ENCODE measurements around the gene KCNE4. TPM values are rescaled to one million over a fixed set of nuclear protein-coding genes. Genes with fewer than 3 reads are reported as not detected.

The KCNE4 gene
- total and polyA plus RNA-seq, 2 experiments from 2014 or later = not detected

DNA sequence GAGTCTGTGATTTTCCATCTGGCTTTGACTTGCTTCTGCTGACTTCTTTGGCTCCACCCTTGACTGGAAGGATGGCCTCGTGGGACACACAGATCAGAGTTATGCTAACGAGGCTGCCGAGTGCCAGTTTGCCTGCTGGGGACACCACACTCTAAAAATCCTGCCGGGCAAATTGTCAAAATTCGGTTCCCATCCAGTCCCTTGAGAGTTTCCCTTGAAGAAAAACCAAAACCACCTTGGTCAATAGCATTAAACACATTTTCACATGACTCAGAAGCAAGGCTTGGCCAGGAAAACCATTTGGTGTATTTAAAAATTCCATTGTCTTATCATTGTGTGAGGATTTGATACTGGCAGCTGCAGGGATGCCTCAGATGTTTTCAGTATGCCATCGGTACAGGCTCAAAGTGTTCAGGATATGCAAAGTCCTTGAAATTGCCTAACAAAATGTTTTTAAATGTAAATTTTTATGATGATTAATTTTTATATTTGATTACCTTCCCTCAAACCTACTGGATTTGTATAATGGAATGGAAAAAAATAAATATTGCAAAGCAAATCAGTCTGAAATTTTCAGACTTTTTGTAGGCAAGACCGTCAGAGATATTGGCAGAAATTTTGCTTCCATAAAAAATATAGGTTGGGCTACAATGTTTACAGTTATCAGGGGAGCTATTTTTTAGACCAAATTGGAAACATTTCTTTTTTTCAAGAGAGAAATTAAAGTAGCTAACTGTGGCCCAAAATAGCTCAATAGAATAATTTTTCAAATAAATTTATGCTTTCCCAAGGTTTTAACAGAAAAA, 41.6 kb downstream of the KCNE4 start:
- H3K4me1 Mint-ChIP-seq = peaks cover 6% of the 10 kb centered on the region; the same call in 2 of the 3 replicates
- no peaks in the 10 kb centered on the region for H3K27me3 ChIP-seq (ENCODE audit: insufficient read depth)
- H3K27ac Mint-ChIP-seq = no peak overlapping the region
- no peak for ATAC-seq
- H3K36me3 Mint-ChIP-seq (ENCODE audit: low read depth) = no peaks in the 10 kb centered on the region
- no peaks in the 10 kb centered on the region for H3K9me2 ChIP-seq (ENCODE audit: insufficient read depth)
- H3K79me2 ChIP-seq (replicated peaks; ENCODE audit: insufficient read depth) = no peaks in the 10 kb centered on the region
- no peak overlapping the region for H3K27ac ChIP-seq (ENCODE audit: low read depth)
- no peaks in the 10 kb centered on the region for H3F3A ChIP-seq (replicated peaks; ENCODE audit: low read depth)
- no peak overlapping the region for H3K4me3 ChIP-seq
- DNase-seq (ENCODE audit: low spot score) = no peak
- no peak overlapping the region for H3K4me2 ChIP-seq
- TF ChIP-seq EZH2 (IDR thresholded peaks at IDR 0.05; ENCODE audit: low read depth, unreplicated experiment) = no peak
- no peak for TF ChIP-seq REST (IDR thresholded peaks at IDR 0.05; ENCODE audit: unreplicated experiment)
- TF ChIP-seq, protein P1, sequence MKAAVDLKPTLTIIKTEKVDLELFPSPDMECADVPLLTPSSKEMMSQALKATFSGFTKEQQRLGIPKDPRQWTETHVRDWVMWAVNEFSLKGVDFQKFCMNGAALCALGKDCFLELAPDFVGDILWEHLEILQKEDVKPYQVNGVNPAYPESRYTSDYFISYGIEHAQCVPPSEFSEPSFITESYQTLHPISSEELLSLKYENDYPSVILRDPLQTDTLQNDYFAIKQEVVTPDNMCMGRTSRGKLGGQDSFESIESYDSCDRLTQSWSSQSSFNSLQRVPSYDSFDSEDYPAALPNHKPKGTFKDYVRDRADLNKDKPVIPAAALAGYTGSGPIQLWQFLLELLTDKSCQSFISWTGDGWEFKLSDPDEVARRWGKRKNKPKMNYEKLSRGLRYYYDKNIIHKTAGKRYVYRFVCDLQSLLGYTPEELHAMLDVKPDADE (IDR thresholded peaks at IDR 0.05) = no peak
- no peak for TF ChIP-seq ZNF331 (CRISPR knock-in tag; IDR thresholded peaks at IDR 0.05; ENCODE audit: low read depth)
- TF ChIP-seq ZNF114 (CRISPR knock-in tag; IDR thresholded peaks at IDR 0.05) = no peak
- no peak for TF ChIP-seq POLR2AphosphoS5 (IDR thresholded peaks at IDR 0.05; ENCODE audit: low read depth)
- TF ChIP-seq CREB1 (CRISPR knock-in tag; IDR thresholded peaks at IDR 0.05; ENCODE audit: low read depth) = no peak
- no peak for TF ChIP-seq EZH2phosphoT487 (IDR thresholded peaks at IDR 0.05; ENCODE audit: unreplicated experiment)
- no peak for TF ChIP-seq JUNB (IDR thresholded peaks at IDR 0.05; ENCODE audit: unreplicated experiment)
- no peaks in the 10 kb centered on the region for H3K36me3 ChIP-seq (ENCODE audit: insufficient read depth)
- no peaks in the 10 kb centered on the region for H4K20me1 ChIP-seq (replicated peaks; ENCODE audit: insufficient read depth)
- H3K4me1 ChIP-seq (ENCODE audit: insufficient read depth) = peaks cover 12% of the 10 kb centered on the region
- H3K4me3 Mint-ChIP-seq = no peak overlapping the region
- peaks cover 2% of the 10 kb centered on the region for H3K27me3 Mint-ChIP-seq (ENCODE audit: insufficient read depth, low read depth, poor library complexity)
- H2AFZ ChIP-seq = no peak overlapping the region
- no peaks in the 10 kb centered on the region; the same call in 2 of the 3 replicates for H3K9me3 Mint-ChIP-seq

GRCh38 chr2:223095207-223095606, 43.2 kb downstream of the KCNE4 start:
- Histone ChIP-seq H3F3A (replicated peaks; ENCODE audit: low read depth) (no peaks in the 10 kb centered on the region), H3K79me2 (replicated peaks; ENCODE audit: insufficient read depth) (no peaks in the 10 kb centered on the region), H3K4me3 (no peak overlapping the region), H2AFZ (no peak overlapping the region), H4K20me1 (replicated peaks; ENCODE audit: insufficient read depth) (no peaks in the 10 kb centered on the region), H3K4me1 (ENCODE audit: insufficient read depth) (peaks cover 12% of the 10 kb centered on the region), H3K9me2 (ENCODE audit: insufficient read depth) (no peaks in the 10 kb centered on the region; the same call in 1 of the 2 replicates), H3K27me3 (ENCODE audit: insufficient read depth) (no peaks in the 10 kb centered on the region), H3K4me2 (no peak overlapping the region), H3K36me3 (ENCODE audit: insufficient read depth) (no peaks in the 10 kb centered on the region), H3K27ac (ENCODE audit: low read depth) (no peak overlapping the region)
- Mint-ChIP-seq H3K9me3 (no peaks in the 10 kb centered on the region; the same call in 2 of the 3 replicates), H3K27me3 (ENCODE audit: insufficient read depth, low read depth, poor library complexity) (peaks cover 2% of the 10 kb centered on the region), H3K4me1 (peaks cover 6% of the 10 kb centered on the region), H3K4me3 (no peak overlapping the region), H3K36me3 (ENCODE audit: low read depth) (no peaks in the 10 kb centered on the region), H3K27ac (no peak overlapping the region)
- TF ChIP-seq REST (IDR thresholded peaks at IDR 0.05; ENCODE audit: unreplicated experiment) = no peak
- no peak for DNase-seq (ENCODE audit: low spot score)
- no peak for ATAC-seq

Data from GM23338 (cell line).